Measurements from ENCODE around the gene ATF7IP.
A peak's percentile ranks its signal among the peaks of the same experiment; 100 is the strongest.

The ATF7IP gene

DNA sequence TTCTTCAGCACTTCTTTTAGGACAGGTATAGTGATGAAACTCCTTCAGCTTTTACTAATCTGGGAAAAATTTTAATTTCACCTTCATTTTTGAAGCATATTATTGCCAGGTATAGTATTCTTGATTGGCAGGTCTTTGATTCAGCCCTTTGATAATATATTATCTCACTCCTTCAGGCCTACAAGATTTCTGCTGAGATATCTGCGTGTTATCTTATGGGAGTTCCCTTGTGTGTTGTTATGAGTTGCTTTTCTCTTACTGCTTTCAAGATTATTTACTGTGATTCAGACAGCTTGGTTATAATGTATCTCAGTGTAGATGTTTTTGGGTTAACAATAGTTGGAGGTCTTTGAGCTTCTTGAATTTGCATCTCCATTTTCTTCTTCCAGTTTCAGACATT is 87.4 kb downstream of the ATF7IP start:
- peak; percentile 58 for FAIRE-seq
- no peak for DNase-seq (ENCODE audit: insufficient read length, low spot score)
- TF ChIP-seq, protein P1, sequence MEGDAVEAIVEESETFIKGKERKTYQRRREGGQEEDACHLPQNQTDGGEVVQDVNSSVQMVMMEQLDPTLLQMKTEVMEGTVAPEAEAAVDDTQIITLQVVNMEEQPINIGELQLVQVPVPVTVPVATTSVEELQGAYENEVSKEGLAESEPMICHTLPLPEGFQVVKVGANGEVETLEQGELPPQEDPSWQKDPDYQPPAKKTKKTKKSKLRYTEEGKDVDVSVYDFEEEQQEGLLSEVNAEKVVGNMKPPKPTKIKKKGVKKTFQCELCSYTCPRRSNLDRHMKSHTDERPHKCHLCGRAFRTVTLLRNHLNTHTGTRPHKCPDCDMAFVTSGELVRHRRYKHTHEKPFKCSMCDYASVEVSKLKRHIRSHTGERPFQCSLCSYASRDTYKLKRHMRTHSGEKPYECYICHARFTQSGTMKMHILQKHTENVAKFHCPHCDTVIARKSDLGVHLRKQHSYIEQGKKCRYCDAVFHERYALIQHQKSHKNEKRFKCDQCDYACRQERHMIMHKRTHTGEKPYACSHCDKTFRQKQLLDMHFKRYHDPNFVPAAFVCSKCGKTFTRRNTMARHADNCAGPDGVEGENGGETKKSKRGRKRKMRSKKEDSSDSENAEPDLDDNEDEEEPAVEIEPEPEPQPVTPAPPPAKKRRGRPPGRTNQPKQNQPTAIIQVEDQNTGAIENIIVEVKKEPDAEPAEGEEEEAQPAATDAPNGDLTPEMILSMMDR (IDR thresholded peaks at IDR 0.05; ENCODE audit: insufficient read depth, missing control alignments): no peak

DNA sequence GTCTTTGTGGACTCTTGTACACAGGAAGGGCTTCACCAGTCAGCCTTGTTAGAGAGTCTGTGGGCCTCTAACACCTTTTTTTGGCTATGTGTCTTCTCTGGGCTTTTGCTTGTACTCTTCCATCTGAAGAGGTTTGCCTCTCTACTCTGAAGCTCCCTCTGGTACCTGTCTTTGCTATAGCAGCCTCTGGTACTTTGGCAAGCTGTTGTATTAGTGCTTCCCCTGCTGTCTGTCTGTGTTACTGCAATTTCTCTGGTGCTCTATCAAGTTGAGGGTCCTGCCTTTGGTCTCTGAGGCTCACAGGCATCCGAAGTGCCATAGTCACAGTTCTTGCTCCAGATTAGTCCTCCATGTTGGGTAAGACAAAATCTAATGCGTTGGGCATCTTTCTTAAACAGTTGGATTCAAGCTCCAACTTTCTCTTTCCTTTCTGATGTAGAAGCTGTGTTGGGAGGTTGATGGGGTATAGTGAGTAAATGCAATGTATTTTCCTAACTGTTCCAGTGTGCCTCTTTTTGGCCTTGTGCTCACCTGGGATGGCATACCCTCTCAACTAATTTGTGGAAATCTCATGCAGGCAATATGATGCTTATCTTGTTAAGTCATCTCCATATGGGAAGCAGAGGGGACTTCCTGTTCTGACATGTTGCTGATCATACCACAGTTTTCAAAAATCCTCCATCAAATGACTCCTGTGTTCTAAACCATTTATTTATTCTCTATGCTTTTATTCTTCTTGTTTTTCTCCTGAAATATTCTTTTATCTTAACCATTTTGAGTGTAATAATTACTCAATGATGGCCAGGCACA is 88.8 kb downstream of the ATF7IP start:
- FAIRE-seq (peak; percentile 87), DNase-seq (ENCODE audit: insufficient read length, low spot score) (peak; percentile 22)
- TF ChIP-seq, protein P1 (IDR thresholded peaks at IDR 0.05; ENCODE audit: insufficient read depth, missing control alignments): peak; percentile 79

DNA sequence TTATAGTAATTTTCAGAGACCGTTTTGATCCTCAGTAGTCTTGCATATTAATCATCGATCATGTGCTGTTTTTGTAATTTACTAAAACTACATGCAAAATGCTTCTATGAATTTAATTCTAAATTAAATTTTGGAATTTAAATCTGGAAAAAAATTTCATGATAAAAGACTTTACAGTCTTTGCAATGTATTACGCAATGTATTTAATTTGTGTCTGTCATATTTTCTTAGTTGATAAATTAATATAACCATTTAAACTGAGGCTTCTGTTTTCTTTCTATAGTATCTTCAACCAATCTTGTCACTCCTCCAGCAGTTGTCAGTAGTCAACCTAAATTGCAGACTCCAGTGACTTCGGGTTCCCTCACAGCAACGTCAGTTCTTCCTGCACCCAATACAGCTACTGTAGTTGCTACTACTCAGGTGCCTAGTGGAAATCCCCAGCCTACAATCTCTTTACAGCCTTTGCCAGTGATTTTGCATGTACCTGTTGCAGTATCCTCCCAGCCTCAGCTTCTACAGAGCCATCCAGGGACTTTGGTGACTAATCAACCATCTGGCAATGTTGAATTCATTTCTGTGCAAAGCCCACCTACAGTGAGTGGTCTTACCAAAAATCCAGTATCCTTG is 94.8 kb downstream of the ATF7IP start:
- DNase-seq (ENCODE audit: insufficient read length, low spot score) (no peak), FAIRE-seq (no peak)
- TF ChIP-seq, protein P1 (IDR thresholded peaks at IDR 0.05; ENCODE audit: insufficient read depth, missing control alignments): no peak

DNA sequence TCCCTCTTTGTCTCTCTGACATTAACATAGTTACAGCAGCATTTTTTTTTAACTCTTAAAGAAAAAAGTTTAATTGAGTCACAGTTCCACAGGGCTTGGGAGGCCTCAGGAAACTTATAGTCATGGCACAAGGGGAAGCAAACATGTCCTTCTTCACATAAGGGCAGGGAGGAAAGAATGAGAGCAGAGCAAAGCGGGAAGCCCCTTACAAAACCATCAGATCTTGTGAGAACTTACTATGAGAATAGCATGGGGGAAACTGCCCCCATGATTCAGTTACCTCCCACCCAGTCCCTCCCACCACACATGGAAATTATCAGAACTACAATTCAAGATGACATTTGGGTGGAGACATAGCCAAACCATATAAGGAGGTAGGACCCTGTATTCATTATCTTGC is 106.0 kb downstream of the ATF7IP start:
- TF ChIP-seq, protein P1 (IDR thresholded peaks at IDR 0.05; ENCODE audit: insufficient read depth, missing control alignments): no peak
- FAIRE-seq (no peak), DNase-seq (ENCODE audit: insufficient read length, low spot score) (no peak)

DNA sequence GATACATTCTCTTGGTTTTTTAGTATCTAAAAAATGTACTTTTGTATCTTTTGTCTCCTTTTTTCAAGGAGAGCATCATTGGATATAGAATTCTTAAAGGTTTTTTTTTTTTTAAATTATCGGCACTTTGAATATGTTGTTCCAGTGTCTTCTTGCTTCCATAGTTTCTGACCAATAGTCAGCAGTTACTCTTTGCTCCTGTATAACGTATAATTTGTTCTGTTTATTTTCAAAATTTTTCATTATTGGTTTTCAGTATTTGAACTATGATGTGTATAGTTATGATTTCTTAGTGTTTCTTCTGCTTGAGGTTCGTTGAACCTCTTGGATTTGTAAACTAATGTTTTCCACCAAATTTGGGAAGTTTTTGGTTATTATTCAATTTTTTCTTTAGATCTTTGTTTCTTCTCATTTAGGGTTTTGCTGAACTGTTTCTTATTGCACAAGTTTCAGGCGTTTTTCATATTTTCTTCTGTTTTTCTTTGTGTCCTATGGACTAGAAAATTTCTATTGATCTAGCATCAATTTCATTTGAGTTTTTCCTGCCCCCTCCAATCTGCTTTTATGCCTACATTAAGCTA is 108.3 kb downstream of the ATF7IP start:
- FAIRE-seq (no peak), DNase-seq (ENCODE audit: insufficient read length, low spot score) (no peak)

DNA sequence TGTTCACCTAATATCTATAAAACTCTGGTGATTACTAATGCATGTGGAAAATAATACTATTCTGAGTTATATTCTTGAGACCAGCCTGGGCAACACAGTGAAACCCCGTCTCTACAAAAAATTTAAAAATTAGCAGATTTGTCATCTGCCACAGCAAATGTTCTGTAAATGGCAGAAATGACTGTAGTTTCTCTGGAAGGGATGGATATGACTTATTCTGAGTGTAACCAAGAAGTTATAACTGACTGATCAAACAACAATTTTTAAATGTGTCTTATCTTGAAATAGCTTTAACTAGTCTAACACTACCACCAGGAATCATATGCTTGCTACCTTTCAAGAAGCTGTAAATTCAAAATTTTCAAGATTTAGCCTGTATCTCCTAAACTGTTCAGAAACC is 113.5 kb downstream of the ATF7IP start:
- DNase-seq (ENCODE audit: insufficient read length, low spot score): no peak
- FAIRE-seq: no peak
- TF ChIP-seq, protein P1 (IDR thresholded peaks at IDR 0.05; ENCODE audit: insufficient read depth, missing control alignments): no peak

More for the DNA sequence above, 108.3 kb downstream of the ATF7IP start:
- TF ChIP-seq, protein P1 (IDR thresholded peaks at IDR 0.05; ENCODE audit: insufficient read depth, missing control alignments): no peak

Measured in D721Med (cell line).